ENCODE data around the gene HDDC2.

HDDC2 gene

DNA sequence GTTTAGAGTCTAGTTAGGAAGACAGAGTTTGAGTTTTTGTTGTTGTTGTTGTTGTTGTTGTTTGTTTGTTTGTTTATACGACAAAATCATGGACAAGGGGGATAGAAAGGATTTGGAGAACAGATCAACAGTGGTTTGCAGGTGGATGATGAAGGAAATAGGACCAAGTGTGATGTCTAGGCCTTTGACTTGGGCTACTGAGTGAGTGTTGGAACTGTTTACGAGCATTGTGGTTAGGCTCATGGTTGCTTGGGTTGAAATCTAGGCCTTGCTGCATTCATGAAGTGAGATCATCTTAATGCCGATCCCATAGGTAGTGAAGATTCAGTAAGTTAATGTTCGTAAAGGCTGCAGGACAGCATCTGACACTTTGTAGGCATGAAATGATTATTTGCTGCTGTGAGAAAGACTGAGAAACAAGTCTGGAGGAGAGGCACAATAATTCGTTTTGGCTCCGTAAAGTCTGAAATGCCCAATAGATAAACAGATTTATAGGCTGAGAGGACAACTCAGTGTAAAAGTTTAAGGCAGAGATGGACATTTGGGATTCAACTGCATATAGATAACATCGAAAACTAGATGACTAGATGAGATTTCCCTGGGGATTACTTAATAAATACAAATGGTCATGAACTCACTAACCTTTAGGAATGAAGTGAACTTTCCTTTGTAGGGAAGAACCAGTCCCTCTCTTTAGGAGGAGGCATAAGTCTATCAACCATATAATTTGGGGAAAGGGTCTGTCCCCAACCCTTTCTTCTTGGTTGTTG, 70.0 kb downstream of the HDDC2 start:
- no peak for TF ChIP-seq CTCF (IDR thresholded peaks at IDR 0.05; ENCODE audit: borderline replicate concordance, insufficient read depth, low read depth, low read length)
- H3K4me3 ChIP-seq (ENCODE audit: low read depth, low read length): no peak overlapping the region

DNA sequence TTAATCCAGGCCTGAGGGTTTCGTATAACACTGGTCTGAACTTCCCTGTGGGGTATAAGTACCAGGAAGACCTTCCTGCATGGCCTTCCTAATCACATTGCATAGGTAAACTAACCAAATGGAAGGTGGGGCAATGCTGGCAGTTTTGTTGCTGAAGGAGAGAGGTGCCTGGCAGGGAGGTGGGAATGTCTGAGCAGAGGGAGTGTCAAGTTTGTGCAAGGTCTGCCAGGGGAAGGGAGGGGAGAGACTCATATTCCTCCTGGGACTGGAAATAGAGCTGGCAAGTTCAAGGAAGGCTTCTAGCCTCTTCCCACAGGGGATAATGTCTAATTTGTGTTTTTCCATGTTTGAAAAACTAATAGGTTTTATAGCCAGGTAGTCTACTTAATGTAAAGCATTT, 70.6 kb downstream of the HDDC2 start:
- no peak overlapping the region for H3K4me3 ChIP-seq (ENCODE audit: low read depth, low read length)
- TF ChIP-seq CTCF (IDR thresholded peaks at IDR 0.05; ENCODE audit: borderline replicate concordance, insufficient read depth, low read depth, low read length): no peak

DNA sequence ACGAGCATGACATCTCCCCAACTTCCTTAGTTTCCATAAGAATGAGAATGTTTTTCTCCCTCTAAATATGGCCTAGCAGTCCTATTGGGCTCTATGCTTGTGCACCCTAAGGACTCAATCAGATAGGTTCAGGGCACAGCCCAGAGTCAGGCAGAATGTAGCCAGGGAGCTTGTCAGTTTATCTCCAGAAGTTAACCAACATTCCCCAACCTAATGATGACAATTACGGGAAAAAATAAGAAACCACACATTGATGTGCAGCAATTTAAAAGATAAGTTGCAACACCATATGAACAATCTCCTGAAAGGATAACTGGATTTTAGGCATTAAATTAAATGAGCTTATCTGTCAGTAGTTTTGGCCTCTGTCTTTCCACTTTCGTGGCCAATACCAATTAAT, 71.1 kb downstream of the HDDC2 start:
- no peak for TF ChIP-seq CTCF (IDR thresholded peaks at IDR 0.05; ENCODE audit: borderline replicate concordance, insufficient read depth, low read depth, low read length)
- H3K4me3 ChIP-seq (ENCODE audit: low read depth, low read length): no peak overlapping the region

GRCh38 chr6:125228981-125229479, 72.7 kb downstream of the HDDC2 start:
- no peak for TF ChIP-seq CTCF (IDR thresholded peaks at IDR 0.05; ENCODE audit: borderline replicate concordance, insufficient read depth, low read depth, low read length)

GRCh38 chr6:125227244-125227643, 74.5 kb downstream of the HDDC2 start:
- no peak overlapping the region for H3K4me3 ChIP-seq (ENCODE audit: low read depth, low read length)
- no peak for TF ChIP-seq CTCF (IDR thresholded peaks at IDR 0.05; ENCODE audit: borderline replicate concordance, insufficient read depth, low read depth, low read length)

More at GRCh38 chr6:125228981-125229479, 72.7 kb downstream of the HDDC2 start:
- H3K4me3 ChIP-seq (ENCODE audit: low read depth, low read length): no peak overlapping the region

All from GM12875 (cell line).